ENCODE results near the gene TMEM200A. TPM values are rescaled to one million over a fixed set of nuclear protein-coding genes. Genes with fewer than 3 reads are reported as not detected.
"Not testable (repeated sequence)": the region's sequence is repeated elsewhere in the genome, so short reads cannot be mapped to it uniquely, and the experiment has no call there.

TMEM200A gene
- 12.7 TPM for polyA plus RNA-seq (ENCODE audit: insufficient read length)

DNA sequence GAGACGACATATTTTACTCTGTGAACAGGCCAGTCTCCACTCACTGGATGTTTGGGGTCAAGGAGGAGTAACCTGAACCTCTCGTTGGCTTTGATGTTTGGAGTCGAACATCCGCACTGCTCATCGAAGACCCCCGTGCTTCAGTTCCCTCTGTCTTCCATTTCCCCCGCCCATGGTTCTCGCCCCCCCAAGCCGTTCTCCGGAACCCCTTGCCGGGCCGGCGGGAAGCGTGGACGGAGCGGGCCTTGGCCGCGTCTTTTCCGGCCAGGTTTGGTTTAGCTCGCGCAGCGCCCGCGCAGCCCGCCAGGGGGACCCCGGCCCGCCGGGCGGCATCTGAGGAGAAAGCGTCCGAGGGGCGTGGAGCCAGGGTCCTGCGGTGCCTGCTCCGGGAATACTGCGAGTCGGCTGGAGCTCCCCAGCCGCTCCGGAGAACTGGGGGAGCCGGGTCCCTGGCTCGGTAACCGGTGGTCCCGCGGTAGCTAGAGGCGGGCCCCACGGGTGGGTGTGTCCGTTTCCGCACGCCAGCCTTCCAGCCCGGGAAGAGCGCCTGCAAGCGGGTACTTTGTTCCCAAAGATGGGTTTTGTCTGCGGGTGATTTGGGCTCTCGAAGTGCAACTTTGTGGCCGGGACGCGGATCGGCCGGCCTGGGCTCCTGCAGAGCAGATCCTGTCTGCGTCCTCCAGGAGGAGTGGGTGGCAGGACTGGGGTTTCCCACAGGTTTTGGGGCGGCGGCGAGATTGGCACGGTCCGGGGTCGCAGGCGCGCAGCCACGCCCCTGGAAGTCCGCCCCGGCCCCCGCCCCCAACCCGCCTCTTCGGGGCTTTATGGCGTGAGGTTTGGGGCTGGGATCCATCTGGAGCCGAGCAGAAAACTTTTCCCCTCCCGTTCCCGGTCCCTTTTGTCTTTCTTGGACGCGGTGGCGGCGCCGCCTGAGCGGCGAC, at the start of gene TMEM200A:
Gene TMEM200A (plus strand): TSS at position 852 of the 941 bp plus-strand sequence. CDS start 74,406 bp downstream, outside the sequence.
- peak; percentile 28 for DNase-seq (ENCODE audit: low read depth)

DNA sequence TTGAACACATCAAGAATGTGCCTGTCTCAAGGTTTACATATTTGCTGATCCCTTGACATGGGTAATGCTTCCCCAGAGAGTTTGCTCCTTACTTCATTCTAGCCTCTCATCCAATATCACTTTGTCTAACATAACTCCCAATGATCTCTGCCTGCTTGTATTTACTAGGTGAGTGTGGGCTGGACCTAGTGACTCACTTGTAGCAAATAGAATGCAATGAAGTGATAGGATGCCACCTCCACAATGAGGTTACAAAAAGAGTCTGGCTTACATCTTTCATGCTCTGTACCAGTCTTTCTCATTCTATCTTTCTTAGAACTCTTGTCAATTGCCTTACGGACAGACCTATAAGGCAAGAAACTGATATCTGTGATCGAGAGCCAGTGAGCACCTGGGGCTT, 44.9 kb upstream of the TMEM200A start:
- no peak for DNase-seq (ENCODE audit: low read depth)

DNA sequence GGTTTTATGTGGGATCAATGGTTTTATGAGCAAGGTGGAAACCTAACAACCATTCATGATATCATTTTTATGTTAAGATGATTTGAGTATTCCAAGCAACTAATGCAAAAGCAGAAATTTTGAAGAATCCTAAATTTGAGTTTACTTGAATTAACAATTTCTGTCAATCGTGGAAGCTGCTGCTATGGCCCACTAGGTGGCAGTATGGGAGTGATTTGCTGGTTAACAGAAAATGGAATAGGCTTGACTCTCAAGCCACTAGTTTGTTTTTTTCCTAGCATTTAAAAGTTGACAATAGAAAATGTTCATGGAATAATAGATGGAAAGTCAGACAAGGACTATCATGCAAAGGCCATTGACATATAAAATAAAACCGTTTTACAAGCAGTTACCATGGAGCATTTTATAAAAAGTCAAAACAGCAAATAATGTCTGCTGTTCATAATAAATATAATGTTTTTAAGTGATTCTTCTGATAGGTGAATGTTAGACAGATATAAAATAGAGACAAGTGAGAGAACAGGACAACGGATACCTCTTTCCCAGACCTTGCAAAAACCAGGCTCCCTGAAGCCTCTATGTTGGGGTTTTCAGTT, 43.0 kb upstream of the TMEM200A start:
- peak; percentile 53 for DNase-seq (ENCODE audit: low read depth)

- DNase-seq (ENCODE audit: low read depth) = no peak
Measured at GRCh38 chr6:130324657-130325056, 41.2 kb upstream of the TMEM200A start.

- DNase-seq (ENCODE audit: low read depth) = no peak
Measured at GRCh38 chr6:130326496-130326895, 39.3 kb upstream of the TMEM200A start.

GRCh38 chr6:130337534-130337933, 28.3 kb upstream of the TMEM200A start:
- DNase-seq (ENCODE audit: low read depth) = no peak

- not testable (repeated sequence) for DNase-seq (ENCODE audit: low read depth)
Measured at GRCh38 chr6:130346324-130346723, 19.5 kb upstream of the TMEM200A start.

- DNase-seq (ENCODE audit: low read depth) = no peak
Measured at GRCh38 chr6:130354322-130354721, 11.5 kb upstream of the TMEM200A start.

GRCh38 chr6:130355572-130355971, 10.2 kb upstream of the TMEM200A start:
- no peak for DNase-seq (ENCODE audit: low read depth)

- DNase-seq (ENCODE audit: low read depth) = no peak
Measured at GRCh38 chr6:130357436-130357835, 8.4 kb upstream of the TMEM200A start.

DNA sequence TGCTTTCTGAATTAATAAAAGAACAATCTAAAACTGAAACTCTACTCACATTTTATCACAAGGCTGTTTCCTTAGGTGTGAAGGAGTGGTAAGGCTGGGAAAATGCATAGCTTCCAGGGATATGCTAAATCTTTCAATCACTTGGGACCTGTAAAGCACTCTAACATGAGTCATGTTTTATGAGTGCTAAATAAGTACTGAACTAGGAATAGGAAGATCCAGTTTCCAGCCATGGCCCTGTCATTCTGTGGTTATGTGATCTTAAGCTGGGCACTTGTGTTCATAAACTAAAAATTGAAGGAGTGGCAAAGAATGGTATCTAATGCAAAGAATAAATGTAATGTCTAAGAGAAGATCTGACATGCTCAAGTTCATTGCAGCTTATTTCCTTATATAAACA, 6.1 kb upstream of the TMEM200A start:
- no peak for DNase-seq (ENCODE audit: low read depth)

GRCh38 chr6:130362128-130362527, 3.7 kb upstream of the TMEM200A start:
- DNase-seq (ENCODE audit: low read depth) = no peak

DNA sequence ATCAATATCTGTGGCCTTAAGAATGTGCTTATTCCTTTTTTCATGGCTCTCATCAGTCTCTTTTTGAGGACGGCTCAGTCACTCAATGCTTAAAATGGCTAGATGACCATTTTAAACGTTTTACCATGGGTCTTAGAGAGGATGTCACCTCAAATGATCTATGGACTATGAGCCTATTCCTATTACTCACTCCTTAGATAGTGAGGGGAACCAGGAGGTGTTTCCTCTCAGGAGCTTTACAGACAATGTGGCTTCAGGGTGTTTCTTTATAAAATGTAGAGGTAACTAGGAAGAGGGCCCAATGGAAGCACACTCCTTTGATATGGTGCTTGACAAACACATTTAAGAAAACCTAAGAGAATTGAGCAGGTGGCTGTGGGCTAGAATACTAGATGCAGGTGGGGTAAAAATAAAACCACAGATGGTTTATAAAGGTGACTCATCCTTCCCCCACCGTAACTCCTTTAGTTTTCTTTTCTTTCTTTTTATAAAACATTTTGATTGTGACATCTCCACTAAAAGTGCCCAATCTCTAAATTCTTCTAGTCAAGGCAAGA, 1.5 kb upstream of the TMEM200A start:
- no peak for DNase-seq (ENCODE audit: low read depth)

GRCh38 chr6:130366107-130367005, 539 bp downstream of the TMEM200A start:
- DNase-seq (ENCODE audit: low read depth) = no peak

GRCh38 chr6:130367767-130368166, 1.9 kb downstream of the TMEM200A start:
- DNase-seq (ENCODE audit: low read depth) = no peak

GRCh38 chr6:130368576-130368975, 2.8 kb downstream of the TMEM200A start:
- no peak for DNase-seq (ENCODE audit: low read depth)

DNA sequence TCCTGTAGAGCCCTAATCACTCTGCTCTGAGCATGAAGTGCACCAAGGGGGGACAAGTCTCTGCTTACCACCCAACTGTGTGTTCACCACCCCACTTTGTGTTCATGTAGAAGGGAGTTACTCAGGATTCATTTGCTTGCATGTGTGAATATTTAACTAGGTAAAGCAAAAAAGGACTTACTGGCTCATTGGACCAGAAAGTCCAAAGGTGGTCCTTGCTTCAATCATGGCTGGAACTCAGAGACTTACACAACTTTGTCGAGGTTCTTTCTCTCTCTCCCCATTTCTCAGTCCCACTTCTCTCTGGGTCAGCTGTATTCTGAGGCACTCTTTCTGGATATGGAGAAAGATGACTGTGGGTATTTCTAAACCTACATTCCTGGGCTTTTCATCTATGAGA, 4.0 kb downstream of the TMEM200A start:
- no peak for DNase-seq (ENCODE audit: low read depth)

- DNase-seq (ENCODE audit: low read depth) = no peak
Measured at GRCh38 chr6:130371921-130372420, 6.2 kb downstream of the TMEM200A start.

DNA sequence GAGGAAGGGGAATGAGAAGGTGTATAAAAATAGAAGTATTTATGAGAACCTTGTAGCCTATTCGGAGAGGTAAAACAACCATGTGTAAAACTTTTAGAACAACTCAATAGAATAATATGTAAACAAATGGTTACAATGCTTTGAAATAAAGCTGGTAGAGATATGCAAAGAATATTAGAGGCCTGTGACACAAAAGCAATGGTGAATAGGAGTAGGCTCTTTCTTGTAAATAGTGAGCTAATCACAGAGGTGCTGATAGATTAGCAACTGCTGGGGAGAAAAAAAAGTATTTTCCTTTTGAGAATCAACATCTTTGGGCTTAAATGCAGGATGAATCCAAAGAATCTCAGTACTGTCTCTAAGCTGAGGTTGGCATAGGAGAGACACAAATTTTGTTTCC, 7.0 kb downstream of the TMEM200A start:
- DNase-seq (ENCODE audit: low read depth) = no peak

GRCh38 chr6:130373992-130374391, 8.2 kb downstream of the TMEM200A start:
- DNase-seq (ENCODE audit: low read depth) = no peak

- DNase-seq (ENCODE audit: low read depth) = no peak
Measured at GRCh38 chr6:130376936-130377335, 11.1 kb downstream of the TMEM200A start.

Data from forelimb muscle (tissue), 1 donor.